ENCODE results near the gene PCP4L1.
"Not testable (repeated sequence)": the region's sequence is repeated elsewhere in the genome, so short reads cannot be mapped to it uniquely, and the experiment has no call there.

PCP4L1 gene

GRCh38 chr1:161228032-161228431 is 30.5 kb upstream of the PCP4L1 start:
- no peak for DNase-seq (ENCODE audit: low spot score)

- DNase-seq (ENCODE audit: low spot score): no peak
Observed at GRCh38 chr1:161229896-161230295, 28.6 kb upstream of the PCP4L1 start.

DNA sequence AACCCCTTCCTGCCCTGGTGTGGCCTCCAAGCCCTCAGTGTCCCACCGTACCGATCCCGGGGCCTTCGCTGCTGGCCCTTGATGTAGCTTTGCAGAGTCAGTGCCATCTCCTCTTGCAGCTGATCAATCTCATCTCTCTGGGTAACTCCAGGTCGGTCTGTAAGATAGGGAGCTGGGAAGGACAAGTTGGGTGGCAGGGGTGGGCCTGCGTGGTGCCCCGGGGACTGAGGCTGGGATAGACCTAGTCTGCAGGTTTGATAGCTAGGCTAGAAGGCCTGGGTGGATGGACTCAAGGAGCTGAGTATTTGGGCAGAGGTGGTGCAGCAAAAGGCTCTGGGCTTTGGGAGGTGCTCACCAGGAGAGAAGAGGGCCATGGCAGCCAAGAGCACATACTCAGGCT is 27.8 kb upstream of the PCP4L1 start:
- DNase-seq (ENCODE audit: low spot score): no peak

DNA sequence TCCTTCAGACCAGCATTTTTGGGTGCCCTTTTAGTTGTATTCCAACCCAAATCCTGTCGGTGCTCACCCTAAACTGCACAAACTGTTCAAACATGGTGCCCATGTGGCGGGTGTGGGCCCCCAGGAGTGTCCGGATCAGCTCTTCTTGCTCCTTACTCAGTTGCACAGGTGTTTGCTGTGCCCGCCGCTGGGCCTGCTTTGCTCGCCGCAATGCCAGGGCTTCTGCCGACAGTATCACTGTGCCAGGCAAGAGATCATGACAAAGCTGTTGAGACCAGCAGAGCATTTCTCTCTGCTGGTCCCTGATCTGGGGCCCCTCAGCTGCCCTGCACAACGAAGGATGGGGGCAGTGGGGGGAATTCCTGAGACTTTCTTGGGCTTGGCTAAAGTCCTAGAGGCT is 25.4 kb upstream of the PCP4L1 start:
- no peak for DNase-seq (ENCODE audit: low spot score)

GRCh38 chr1:161235957-161236775 is 22.4 kb upstream of the PCP4L1 start:
- no peak for DNase-seq (ENCODE audit: low spot score)

- no peak for DNase-seq (ENCODE audit: low spot score)
Observed at GRCh38 chr1:161238039-161238473, 20.5 kb upstream of the PCP4L1 start, which contains the start of gene NR1I3. Gene NR1I3, minus strand, starts transcription at chr1:161238203. Its CDS starts 1,638 bp downstream, at chr1:161236565.

DNA sequence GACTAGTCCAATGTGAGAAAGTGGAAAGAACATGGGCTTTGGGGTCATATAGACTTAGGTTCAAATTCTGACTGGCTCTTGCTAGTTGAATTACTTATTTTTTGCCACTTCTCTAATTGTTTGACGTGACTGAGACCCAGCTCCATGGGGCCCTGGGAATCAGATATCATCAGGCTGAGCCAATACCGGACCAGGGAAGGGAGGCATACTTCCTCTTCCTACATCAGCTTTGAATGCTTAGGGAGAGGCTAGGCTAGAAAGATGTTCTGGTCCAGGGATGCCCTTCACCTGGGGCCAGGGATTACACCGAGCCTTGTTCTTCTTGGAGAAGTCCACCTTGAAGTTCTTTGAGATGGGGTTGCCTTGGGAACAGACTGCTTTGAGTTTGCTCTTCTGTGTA is 16.9 kb upstream of the PCP4L1 start:
- no peak for DNase-seq (ENCODE audit: low spot score)

- no peak for DNase-seq (ENCODE audit: low spot score)
Observed at GRCh38 chr1:161242313-161242712, 16.2 kb upstream of the PCP4L1 start.

GRCh38 chr1:161244888-161245287 is 13.7 kb upstream of the PCP4L1 start:
- DNase-seq (ENCODE audit: low spot score): no peak

DNA sequence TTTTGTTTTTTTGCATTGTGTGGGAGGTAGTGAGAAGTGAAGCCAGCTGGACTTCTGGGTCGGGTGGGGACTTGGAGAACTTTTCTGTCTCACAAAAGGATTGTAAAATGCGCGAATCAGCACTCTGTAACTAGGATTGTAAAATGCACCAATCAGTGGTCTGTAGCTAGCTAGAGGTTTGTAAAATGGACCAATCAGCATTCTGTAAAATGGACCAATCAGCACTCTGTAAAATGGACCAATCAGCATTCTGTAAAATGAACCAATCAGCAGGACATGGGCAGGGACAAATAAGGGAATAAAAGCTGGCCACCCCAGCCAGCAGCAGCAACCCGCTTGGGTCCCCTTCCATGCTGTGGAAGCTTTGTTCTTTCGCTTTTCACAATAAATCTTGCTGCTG is 8.4 kb upstream of the PCP4L1 start:
- not testable (repeated sequence) for DNase-seq (ENCODE audit: low spot score)

GRCh38 chr1:161250829-161251228 is 7.7 kb upstream of the PCP4L1 start:
- no peak for DNase-seq (ENCODE audit: low spot score)

GRCh38 chr1:161251579-161251978 is 7.0 kb upstream of the PCP4L1 start:
- no peak for DNase-seq (ENCODE audit: low spot score)

GRCh38 chr1:161255302-161255701 is 3.2 kb upstream of the PCP4L1 start:
- not testable (repeated sequence) for DNase-seq (ENCODE audit: low spot score)

DNA sequence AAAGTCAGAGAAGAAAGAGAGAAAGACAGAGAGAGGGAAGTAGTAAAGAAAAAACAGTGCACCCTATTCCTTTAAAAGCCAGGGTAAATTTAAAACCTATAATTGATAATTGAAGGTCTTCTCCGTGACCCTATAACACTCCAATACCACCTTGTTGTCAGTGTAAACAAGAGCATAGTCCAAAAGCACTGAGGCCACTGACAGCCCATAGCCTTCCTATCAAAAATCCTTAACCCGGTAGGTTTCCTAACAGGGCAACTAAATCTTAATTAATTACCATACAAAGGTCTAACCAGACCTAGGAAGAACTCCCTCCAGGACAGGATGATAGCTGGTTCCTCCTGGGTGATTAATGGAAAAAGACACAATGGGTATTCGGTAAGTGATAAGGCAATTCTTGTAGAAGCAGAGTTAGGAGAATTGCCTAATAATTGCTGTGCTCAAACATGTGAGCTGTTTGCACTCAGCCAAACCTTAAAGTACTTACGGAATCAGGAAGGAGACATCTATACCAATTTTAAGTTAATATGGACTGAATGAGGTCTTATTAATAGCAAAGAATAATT is 2.5 kb upstream of the PCP4L1 start:
- DNase-seq (ENCODE audit: low spot score): not testable (repeated sequence)

DNA sequence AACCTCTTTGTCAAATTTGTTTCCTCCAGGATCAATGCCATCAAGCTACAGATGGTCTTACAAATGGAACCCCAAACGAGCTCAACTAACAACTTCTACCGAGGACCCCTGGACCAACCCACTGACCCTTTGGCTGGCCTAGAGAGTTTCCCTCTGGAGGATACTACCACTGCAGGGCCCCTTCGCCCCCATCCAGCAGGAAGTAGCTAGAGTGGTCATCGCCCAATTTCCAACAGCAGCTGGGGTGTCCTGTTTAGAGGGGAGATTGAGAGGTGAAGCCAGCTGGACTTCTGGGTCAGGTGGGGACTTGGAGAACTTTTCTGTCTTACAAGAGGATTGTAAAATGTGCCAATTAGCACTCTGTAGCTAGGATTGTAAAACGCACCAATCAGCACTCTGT is 1.4 kb upstream of the PCP4L1 start:
- DNase-seq (ENCODE audit: low spot score): not testable (repeated sequence)

GRCh38 chr1:161259345-161259702 is 779 bp downstream of the PCP4L1 start:
- DNase-seq (ENCODE audit: low spot score): no peak

DNA sequence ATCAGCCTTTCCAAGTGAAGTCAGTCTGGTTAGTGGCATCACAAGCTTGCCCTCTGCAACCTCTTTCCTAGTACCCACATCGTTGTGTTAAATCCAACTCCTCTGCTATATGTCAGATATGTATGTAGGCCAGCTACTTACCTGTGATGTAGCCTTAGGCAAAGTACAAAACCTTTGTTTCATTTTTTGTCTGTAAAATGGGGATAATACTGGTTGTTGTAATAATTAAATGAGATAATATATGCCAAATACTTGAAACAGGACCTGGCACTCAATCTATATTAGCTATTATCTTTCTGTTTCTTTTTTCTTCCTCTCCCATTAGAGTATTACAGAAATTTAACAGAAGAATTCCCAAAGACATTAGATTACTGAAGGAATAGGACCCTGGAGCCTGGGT is 1.2 kb downstream of the PCP4L1 start:
- no peak for DNase-seq (ENCODE audit: low spot score)

DNA sequence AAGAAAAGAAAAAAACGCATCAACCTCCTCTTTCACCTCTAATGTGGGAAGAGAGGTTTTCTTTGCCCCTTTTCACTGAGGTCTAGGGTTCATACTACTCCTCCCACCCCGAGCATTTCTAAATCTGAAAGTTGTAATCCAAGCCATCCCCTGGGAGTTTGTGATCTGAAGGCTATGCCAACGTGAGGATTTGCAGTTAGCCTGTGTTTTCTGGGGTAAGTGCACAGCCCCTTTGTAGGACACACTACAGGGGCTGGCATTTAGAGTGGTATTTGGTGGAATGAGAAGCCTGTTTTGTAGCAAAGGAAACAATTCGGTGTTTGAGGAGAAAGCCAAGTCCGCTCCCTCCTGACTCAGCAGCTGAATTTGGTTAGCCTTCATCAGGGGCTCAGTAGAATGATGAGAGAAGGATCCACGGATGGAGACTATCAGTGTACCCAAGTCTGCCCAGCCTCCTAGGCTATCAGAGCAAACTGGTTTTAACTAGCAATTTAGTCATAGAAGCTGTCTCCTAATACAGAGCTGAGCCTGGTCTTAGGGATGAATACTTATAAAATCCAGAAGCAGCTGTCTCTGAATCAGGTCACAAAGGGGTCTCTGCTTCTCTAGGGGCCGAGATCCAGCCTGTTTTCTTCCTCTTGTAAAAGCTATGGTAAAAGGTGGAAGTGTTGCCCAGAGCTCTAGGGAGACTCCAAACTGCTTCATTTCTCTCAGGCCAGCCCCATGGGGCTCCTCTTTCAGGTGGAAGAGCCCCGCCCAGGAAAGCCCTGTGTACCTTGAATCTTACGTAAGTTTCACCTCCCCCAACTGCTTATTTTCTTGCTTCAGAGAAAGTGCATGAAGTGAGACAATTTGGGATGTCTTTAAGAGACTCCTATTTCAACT is 2.1 kb downstream of the PCP4L1 start:
- no peak for DNase-seq (ENCODE audit: low spot score)

GRCh38 chr1:161261261-161262235 is 3.0 kb downstream of the PCP4L1 start:
- no peak for DNase-seq (ENCODE audit: low spot score)

GRCh38 chr1:161265305-161265704 is 6.8 kb downstream of the PCP4L1 start:
- no peak for DNase-seq (ENCODE audit: low spot score)

- no peak for DNase-seq (ENCODE audit: low spot score)
Observed at GRCh38 chr1:161266202-161266601, 7.7 kb downstream of the PCP4L1 start.

Data from CD4-positive, alpha-beta T cell treated with Interleukin-6 at 100 ng/mL for 8 hours (primary cell).